GM21619 (cell line): ENCODE measurements around the gene GAPVD1.
"Not testable (repeated sequence)": the region's sequence is repeated elsewhere in the genome, so short reads cannot be mapped to it uniquely, and the experiment has no call there.

Experiments
- ATAC-seq: cut with Tn5 transposase; IDR thresholded peaks from one replicate; pipeline ENCODE4 v1.9.1; 2021; ENCODE audit not compliant: unreplicated experiment

GAPVD1 gene

DNA sequence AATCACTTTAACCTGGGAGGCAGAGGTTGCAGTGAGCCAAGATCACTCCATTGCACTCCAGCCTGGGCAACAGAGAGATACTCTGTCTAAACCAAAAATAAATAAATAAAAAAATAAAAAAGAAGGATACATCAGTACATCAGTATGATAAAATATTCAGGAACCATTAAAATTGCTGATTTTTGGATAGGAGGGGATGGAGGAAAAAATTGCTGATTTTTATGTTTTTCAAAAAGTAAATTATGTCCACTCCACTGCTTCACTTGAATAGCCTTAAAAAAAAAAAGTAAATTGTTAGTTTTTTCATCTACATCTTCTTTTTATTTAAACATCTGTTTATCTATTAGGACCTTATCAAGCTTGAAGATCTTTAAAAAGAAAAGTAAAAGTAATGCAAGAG lies 7.4 kb upstream of the GAPVD1 start:
- no peak for ATAC-seq

DNA sequence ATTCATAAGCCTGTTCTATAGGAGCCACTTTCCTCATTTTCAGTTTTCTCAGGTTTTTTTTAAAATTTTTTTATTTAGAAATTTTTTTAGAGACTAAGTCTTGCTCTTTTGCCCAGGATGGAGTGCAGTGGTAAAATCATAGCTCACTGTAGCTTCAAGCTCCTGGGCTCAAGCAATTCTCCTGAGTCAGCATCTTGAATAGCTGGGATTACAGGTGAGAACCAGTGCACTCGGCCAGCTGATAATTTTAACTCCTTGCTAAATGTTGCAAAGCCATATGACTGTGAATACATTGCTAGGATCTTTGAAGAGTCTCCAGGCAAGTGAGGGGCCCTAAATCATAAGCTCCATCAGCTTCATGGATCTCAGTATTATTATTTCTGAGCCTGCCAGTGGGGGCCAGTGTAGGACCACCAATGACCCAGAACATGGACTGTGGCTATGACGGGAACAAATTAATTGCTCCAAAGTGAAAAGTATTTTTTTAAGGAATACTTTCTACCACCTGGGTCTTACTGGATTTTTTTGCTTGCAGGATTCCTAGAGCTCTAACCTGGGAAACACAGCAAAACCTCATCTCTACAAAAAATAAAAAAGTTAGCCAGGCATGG lies 5.7 kb upstream of the GAPVD1 start:
- ATAC-seq = no peak

DNA sequence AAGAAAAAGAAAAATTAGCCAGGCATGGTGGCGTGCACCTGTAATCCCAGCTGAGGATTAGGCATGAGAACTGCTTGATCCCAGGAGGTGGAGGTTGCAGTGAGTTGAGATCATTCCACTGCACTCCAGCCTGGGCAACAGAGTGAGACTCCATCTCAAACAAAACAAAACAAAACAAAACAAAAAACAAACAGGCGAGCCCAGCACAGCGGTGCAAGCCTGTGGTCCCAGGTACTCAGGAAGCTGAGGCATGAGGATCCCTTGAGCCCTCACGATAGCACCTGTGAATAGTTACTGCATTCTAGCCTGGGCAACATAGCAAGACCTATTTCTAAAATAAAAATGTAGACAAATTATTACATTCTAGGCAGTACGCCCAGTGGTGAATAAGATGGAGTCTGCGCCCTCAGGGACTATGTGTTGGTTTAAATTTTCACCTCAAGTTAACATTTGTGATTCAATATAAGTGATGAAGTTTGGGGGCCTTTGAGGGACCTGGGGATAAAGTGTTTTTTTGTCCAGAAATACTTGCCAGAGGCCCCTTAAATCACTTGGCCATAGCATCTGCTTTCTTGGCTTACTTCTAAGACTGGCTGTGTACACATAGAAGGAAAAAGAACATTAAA lies 3.4 kb upstream of the GAPVD1 start:
- ATAC-seq = no peak

DNA sequence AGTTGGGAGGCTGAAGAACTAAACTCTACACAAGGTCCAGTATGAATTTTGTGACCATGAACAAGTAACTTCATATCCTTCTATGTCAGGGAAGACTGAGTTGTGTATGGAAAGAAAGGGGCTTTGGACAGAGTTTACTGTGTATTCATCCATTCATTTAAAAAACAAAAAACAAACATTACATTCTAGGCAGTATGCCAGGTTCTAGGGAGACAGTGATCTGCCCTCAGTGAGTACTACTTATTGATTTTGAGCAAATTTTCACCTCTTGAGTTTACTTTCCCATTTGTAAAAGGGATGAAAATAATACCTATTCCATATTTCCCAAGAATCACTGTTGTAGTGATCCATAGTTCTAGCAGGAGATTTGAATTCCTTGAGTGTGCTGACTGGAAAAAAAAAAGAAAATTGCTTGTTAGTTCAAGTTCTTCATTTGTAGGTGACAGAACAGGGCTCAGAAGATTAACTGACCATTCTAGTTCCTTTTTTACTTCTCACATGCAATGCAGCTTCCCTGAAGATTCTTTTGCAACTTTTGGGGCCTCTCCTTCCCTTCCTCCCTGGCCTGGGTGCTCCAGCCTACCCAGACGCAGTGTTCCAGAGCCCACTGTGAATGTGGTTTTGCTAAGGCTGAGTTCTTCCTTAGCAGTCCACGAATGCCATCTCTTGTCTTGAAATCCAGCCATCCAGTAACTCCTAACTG lies 2.6 kb upstream of the GAPVD1 start:
- ATAC-seq = no peak

DNA sequence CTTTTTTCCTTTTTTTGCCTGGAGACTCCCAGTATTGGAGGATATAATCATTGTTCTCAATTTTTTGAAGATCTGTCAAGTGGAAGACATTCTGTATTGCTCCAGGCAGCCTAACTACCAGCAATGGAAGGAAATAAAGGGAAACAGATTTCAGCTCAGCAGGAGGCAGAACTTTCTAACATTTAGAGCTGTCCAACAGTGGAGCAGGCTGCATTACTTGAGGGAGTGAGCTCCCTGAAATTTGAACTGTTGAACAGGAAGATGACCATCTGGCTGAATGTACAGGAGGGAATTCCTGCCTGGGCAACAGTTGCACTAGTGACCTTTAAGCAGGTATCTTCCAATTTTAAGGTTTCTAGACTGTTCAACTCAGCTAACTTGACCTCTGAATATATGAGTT lies 1.1 kb upstream of the GAPVD1 start:
- ATAC-seq = no peak

DNA sequence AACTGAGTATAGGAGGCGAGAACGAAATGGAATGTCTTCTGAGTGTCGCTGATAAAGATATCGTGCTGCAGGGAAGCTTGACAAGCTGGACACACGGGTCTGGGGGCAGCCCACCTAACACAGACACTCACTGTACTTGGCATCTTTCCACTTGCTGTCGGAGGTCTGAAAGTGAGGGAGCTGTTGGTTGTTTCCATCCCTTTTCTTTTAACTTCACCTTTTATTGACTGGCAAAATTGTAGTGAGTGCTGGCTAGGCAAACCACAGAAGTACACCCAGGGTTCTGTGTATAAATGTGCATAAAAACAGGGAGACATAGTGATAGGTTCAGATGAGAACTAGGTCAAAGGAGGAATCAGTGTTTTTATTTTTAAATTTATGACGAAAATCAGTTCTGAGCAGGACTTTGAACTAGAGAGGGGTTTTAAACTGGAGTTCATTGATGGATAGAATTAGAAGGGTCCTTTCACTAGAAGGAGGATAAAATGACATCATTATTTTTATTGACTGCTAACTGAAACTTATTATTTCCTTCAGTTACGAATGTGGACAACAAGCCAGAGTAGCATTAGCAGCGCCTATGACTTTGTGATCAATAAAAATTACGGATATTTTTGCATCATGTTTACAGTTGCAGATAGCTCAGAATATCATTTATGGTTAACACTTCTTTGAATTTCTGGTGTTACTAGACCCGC lies 817 bp downstream of the GAPVD1 start:
- ATAC-seq = no peak

DNA sequence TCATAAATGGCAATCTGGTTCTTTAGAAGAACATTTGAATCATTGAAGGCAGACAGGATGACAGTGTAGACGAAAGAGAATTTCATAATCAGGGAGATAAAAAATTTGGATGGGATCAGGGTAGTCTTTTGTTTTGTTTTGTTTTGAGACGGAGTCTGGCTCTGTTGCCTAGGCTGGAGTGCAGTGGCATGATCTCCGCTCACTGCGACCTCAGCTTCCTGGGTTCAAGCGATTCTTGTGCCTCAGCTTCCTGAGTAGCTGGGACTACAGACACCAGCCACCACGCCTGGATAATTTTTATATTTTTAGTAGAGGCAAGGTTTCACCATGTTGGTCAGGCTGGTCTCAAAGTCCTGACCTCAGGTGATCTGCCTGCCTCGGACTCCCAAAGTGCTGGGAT lies 2.4 kb downstream of the GAPVD1 start:
- not testable (repeated sequence) for ATAC-seq

DNA sequence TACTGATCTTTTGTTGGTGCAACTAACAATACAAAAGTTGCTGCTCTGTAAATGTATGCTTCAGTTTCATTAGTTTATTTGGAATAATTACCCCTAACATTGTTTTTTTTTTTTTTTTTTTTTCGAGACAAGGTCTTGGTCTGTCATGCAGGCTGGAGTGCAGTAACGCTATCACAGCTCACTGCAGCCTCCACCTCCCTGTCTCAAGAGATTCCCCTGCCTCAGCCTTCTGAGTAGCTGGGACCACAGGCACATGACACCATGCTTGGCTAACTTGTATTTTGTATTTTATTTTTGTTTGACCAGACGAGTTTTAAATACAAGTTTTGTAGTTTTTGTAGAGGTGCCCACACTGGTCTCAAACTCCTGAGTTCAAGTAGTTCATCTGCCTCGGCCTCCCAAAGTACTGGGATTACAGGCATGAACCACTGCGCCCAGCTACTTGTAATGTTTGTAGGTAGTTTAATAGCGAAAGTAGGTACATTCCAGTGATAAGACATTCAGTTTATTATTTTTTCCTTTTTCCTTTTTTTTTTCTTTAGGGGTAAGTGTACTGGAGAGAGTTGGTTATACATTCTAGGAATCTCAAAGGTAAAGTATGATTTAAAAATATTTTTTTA lies 6.9 kb downstream of the GAPVD1 start:
- ATAC-seq = no peak

DNA sequence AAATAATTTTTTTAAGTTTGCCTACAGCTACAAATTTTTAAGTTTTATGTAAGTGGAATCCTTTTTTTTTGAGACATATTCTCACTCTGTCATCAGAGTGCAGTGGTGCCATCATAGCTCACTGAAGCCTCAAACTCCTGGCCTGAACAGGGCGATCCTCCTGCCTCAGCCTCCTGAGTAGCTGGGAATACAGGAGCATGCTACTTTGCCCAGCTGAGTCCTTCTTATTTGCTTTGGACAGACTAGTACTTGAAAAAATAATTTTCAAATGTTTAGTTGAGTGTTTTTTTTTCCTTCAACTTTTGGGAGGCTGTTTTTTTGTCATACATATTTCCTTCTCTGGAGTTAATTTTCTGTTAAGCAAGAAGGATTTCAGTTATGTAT lies 7.4 kb downstream of the GAPVD1 start:
- ATAC-seq = no peak

DNA sequence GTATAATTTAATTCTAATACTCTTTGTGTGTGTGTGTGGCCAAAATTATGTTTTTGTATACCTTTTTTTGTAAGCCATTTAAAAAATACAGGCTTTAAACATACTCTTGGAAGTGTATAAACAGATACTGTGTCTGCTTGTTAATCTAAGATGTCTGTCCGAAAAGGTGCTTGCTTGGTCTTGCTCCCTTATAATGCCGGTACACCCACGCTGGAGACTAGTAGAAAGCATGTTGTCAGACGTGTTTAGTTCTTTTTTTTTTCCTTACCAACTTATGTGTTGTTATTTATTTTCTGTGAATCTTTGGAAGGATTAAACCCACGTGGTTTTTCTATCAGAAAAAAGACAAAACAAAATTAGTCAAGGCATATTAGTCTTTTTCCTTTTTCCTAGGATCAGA lies 9.5 kb downstream of the GAPVD1 start:
- ATAC-seq = no peak

DNA sequence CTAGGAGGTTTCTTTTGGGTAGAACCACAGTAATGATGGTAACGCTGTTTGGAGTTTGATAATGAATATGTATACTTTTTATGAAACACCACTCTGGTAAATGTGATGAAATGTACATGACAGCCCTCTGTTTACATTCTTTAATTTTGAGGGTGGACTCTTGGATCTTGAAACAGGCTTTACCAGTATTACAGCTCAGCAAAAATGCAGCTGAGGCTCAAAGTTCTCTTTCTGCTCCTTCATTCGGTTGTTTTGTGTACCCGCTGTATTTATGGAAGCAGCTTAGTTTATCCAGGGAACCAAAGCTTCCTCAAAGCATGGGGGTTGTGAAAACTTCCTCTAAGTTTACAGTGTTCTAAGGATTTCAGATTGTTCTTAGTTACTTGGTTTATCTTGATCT lies 11.1 kb downstream of the GAPVD1 start:
- no peak for ATAC-seq

DNA sequence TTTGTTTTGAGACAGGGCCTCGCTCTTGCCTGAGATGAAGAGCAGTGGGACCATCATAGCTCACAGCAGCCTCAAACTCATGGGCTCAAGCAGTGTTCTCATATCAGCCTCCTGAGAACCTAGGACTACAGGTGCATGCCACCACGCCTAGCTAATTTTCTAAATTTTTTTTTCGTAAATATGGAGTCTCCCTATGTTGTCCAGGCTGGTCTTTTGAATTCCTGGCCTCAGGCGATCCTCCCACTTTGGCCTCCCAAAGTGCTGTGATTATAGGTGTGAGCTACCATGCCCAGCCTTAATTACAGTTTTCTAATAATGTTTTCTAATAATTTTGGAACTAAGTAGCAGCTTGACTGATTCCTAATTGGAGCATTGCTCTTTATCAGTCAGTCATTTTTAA lies 15.1 kb downstream of the GAPVD1 start:
- ATAC-seq = no peak

DNA sequence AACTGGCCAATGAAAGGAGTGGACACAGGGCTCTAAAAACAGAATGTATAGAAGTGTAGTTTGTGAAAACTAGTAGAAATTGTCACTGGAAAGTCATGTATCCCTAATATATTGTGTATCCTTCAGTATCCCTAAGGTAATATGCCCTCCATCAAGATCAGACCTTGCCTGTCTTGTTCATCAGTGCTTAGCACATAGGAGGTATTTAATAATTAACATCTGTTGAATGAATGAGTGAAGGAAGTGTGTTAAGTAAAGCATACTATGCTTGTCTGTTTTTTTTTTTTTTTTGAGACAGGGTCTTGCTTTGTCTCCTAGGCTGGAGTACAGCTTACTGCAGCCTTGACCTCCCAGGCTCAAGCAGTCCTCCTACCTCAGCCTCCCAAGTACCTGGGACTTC lies 15.8 kb downstream of the GAPVD1 start:
- ATAC-seq = no peak

DNA sequence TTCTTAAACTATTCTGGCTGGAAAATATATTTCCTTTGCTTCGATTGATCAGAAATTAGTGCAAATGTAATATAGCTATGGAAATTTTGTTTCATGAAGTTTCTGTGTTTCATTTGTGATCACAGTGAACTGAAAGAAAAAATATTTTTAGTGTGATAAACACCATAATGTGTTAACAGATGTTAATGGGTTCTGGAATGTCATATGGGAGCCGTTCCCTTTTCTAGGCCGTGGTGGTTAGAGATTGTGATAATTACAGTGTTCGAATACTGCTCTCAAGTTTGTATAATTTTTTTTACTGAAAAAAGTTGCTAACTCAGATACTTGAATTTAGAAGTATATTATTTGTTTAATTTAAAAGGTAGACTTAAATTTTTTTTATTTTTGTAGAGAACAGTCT lies 19.3 kb downstream of the GAPVD1 start:
- no peak for ATAC-seq

DNA sequence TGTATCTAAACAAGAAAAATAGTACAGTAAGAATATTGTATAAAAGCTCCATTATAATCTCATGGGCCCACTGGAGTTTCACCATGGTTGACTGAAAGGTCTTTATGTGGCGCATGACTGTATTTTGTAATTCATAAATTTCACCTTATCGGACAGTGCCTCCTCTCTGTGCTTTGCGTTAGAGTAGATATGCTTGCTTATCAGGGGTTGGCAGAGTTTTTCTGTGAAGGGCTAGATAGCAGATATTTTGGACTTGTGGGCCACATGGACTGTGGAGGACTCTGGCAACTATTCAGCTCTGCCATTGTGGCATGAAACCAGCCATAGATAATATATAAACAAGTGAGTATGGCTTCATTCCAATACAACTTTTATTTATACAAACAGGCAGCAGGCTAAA lies 23.2 kb downstream of the GAPVD1 start:
- no peak for ATAC-seq

DNA sequence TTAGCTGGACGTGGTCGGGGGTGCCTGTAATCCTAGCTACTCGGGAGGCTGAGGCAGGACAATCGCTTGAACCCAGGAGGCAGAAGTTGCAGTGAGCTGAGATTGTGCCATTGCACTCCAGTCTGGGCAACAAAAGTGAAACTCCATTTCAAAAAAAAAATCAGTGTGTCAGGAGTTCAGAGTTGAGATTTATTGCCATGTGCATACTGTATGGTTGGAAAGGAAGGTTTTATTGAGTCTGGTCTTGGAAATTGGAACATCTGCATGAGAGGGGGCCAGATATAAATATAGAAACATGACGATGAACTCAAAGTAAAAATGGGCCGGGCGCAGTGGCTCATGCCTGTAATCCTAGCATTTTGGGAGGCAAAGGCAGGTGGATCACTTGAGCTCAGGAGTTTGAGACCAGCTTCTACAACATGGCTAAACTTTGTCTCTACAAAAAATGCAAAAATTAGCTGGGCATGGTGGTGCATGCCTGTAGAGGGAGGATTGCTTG lies 25.4 kb downstream of the GAPVD1 start:
- ATAC-seq = not testable (repeated sequence)

DNA sequence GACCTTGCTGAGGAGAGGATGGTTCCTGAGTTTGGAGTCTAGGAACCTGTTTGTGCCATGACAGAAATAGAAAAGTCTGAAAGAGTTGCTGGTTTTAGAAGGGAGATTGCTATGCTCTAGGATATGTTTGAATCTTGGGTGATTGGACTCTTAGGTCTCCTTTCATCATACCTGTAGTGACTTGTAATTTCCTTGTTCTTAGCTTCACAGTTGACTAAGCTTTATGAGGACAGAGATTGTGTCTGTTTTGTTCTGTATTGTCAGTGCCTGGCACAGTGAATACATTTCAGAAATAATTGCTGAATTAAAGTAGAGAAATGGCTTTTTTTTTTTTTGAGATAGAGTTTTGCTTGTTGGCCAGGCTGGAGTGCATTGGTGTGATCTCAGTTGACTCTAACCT lies 31.5 kb downstream of the GAPVD1 start:
- no peak for ATAC-seq

DNA sequence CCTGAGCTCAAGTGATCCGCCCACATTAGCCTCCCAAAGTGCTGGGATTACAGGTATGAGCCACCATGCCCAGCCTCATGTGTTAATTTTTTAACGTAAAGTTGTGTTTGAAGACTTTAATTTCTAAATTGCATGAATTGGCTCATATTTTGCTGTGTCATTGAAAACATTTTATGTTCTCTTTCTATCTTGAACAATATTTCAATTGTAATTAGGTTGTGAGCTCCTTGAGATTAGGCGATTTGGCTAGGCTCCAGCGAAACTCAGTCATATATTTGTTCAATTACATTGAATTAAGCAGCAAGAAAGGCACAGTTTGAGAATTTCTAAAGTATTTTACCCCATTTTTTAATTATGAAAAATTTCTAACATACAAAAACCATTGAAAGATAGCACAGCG lies 34.0 kb downstream of the GAPVD1 start:
- no peak for ATAC-seq

DNA sequence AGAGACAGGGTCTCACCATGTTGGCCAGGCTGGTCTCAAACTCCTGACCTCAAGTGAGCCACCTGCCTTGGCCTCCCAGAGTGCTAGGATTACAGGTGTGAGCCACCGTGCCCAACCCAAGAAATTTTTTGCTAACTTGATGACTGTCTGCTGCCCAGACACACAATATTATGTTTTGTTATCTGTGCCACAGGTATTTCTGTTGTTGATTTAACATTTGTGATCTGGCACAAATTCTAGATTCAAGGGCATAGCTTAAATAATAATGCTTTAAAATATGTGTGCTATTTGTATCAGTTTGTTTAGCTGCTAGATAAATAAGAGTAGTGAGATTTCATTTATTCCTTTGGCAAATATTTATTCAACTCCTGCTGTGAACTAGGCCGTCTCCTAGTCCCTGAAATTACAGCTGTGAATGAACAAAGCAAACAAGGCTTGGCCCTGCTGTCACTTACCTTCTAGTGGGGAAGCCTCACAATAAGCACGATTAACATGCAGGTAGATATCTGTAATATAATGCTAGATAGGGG lies 35.3 kb downstream of the GAPVD1 start:
- no peak for ATAC-seq

DNA sequence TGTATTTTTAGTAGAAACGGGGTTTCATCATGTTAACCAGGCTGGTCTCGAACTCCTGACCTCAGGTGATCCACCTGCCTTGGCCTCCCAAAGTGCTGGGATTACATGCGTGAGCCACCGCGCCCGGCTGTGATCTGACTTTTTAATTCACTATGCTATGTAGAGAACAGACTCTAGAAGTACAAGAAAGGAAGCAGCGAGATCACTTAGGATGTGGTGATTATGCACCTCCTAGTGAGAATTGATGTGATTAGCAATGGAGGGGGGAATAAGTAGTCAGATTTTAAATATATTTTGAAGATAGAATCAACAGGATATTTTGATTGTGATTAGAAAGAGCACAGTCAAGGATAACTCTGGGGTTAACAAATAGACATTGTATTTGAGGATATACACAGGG lies 36.3 kb downstream of the GAPVD1 start:
- no peak for ATAC-seq

DNA sequence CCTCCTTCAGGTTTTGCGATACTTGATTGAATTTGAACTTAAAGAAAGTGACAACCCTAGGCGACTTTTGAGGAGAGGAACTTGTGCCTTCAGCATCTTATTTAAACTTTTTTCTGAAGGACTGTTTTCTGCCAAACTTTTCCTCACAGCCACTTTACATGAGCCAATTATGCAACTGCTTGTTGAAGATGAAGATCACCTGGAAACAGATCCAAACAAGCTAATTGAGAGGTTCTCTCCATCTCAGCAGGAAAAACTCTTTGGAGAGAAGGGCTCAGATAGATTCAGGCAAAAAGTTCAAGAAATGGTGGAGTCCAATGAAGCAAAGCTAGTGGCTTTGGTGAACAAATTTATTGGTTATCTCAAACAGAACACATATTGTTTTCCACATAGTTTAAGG lies 40.6 kb downstream of the GAPVD1 start:
- no peak for ATAC-seq
